WTC11 (cell line): ENCODE results near the gene ZNF22. TPM values are rescaled to one million over a fixed set of nuclear protein-coding genes. Genes with fewer than 3 reads are reported as not detected.
"Not testable (repeated sequence)": the region's sequence is repeated elsewhere in the genome, so short reads cannot be mapped to it uniquely, and the experiment has no call there.

ENCODE experiments used
- ATAC-seq: fragments of 200-7000 bp; cut with Tn5 transposase; 2 replicates; pipeline ENCODE4 v1.10.0; 2021; ENCODE audit warnings: mild to moderate bottlenecking, moderate library complexity
- CTCF ChIA-PET: fragments of 300-600 bp; sonication (Branson Sonifier 250); formaldehyde crosslinking; loops from one replicate; lab custom pipeline; 2021; ENCODE audit warnings: antibody characterized with exemption; lab: Charles Lee
- POLR2A ChIA-PET: fragments of 350-600 bp; sonication (Branson Sonifier 250); formaldehyde crosslinking; loops from one replicate; lab custom pipeline; 2021; ENCODE audit warnings: antibody characterized with exemption; lab: Charles Lee
- DNase-seq: peaks from one replicate; pipeline ENCODE4 v3.0.0; 2021; ENCODE audit warnings: low spot score
- H3K27ac Mint-ChIP-seq: 2 replicates; pipeline ENCODE4 v1.8.0; 2021; ENCODE audit warnings: mixed read lengths
- H3K27me3 Mint-ChIP-seq: 2 replicates; pipeline ENCODE4 v1.8.0; 2021; ENCODE audit warnings: low read depth, mild to moderate bottlenecking, moderate library complexity, mixed read lengths
- H3K36me3 Mint-ChIP-seq: 2 replicates; pipeline ENCODE4 v1.8.0; 2021; ENCODE audit warnings: mixed read lengths
- H3K4me1 Mint-ChIP-seq: 2 replicates; pipeline ENCODE4 v1.8.0; 2022; ENCODE audit warnings: mixed read lengths
- H3K4me3 Mint-ChIP-seq: 2 replicates; pipeline ENCODE4 v1.8.0; 2021; ENCODE audit warnings: mild to moderate bottlenecking, moderate library complexity, mixed read lengths
- H3K9me3 Mint-ChIP-seq: 2 replicates; pipeline ENCODE4 v1.8.0; 2021; ENCODE audit warnings: mixed read lengths
- ATF1 ChIP-seq: sonication (generic); formaldehyde crosslinking; IDR thresholded peaks from 2 replicates; pipeline ENCODE4 v1.8.1; 2023; ENCODE audit warnings: mild to moderate bottlenecking, moderate library complexity, missing genetic modification reagents
- CTCF ChIP-seq: fragments of 200-600 bp; IDR thresholded peaks from 2 replicates; pipeline ENCODE4 v1.8.0; 2022; ENCODE audit warnings: antibody characterized with exemption
- E2F4 ChIP-seq: sonication (generic); formaldehyde crosslinking; IDR thresholded peaks from 2 replicates; pipeline ENCODE4 v1.8.1; 2022; ENCODE audit warnings: low read depth, mild to moderate bottlenecking, moderate library complexity, missing genetic modification reagents, borderline replicate concordance
- FOXP1 ChIP-seq: sonication (generic); formaldehyde crosslinking; IDR thresholded peaks from 2 replicates; pipeline ENCODE4 v1.8.0; 2022; ENCODE audit warnings: missing genetic modification reagents, mild to moderate bottlenecking, moderate library complexity, borderline replicate concordance
- GABPB1 ChIP-seq: sonication (generic); formaldehyde crosslinking; IDR thresholded peaks from 2 replicates; pipeline ENCODE4 v1.8.1; 2023; ENCODE audit warnings: mild to moderate bottlenecking, missing genetic modification reagents
- HMGA2 ChIP-seq: fragments of 250-450 bp; sonication (Bioruptor Pico); IDR thresholded peaks from 2 replicates; pipeline ENCODE4 v1.4.0; 2021; ENCODE audit warnings: mild to moderate bottlenecking, moderate library complexity
- ZNF425 ChIP-seq: fragments of 250-450 bp; sonication (Bioruptor Pico); conservative IDR thresholded peaks from 2 replicates; pipeline ENCODE4 v1.9.0; 2021; ENCODE audit warnings: mild to moderate bottlenecking
- total RNA-seq: library from RNA; stranded (reverse); gene quantifications from 3 replicates; pipeline ENCODE4 v1.2.3, GENCODE V29; 2021
- TF ChIP-seq, protein P1 (sequence below): sonication (generic); formaldehyde crosslinking; IDR thresholded peaks from 2 replicates; pipeline ENCODE4 v1.8.1; 2023; ENCODE audit warnings: mild to moderate bottlenecking, missing genetic modification reagents, moderate library complexity
- TF ChIP-seq, protein P2 (sequence below): sonication (generic); formaldehyde crosslinking; IDR thresholded peaks from 2 replicates; pipeline ENCODE4 v1.8.1; 2022; ENCODE audit warnings: low read depth, missing genetic modification reagents, borderline replicate concordance

The ZNF22 gene
- total RNA-seq, 1 experiment from 2014 or later = 31.0 TPM

- Mint-ChIP-seq H3K27me3 (no peaks in the 10 kb centered on the region), H3K36me3 (peaks cover 16% of the 10 kb centered on the region), H3K4me3 (no peak overlapping the region), H3K27ac (no peak overlapping the region), H3K4me1 (peaks cover 9% of the 10 kb centered on the region), H3K9me3 (peaks cover 3% of the 10 kb centered on the region)
- CTCF ChIA-PET = interaction anchor here (1.6 kb wide), 1 partner anchor 76 kb away, joined by 6 read pairs; no protein-coding TSS in a partner anchor
- DNase-seq (no peak), ATAC-seq (peak; percentile 78)
- TF ChIP-seq GABPB1 (0 out of 2 replicates have a peak, but pooled peaks have one; percentile 16), ATF1 (CRISPR knock-in tag) (no peak), CTCF (peak; percentile 64)
- POLR2A ChIA-PET = no interaction called here
Observed at GRCh38 chr10:45008524-45009161, 7.9 kb downstream of the ZNF22 start.

DNA sequence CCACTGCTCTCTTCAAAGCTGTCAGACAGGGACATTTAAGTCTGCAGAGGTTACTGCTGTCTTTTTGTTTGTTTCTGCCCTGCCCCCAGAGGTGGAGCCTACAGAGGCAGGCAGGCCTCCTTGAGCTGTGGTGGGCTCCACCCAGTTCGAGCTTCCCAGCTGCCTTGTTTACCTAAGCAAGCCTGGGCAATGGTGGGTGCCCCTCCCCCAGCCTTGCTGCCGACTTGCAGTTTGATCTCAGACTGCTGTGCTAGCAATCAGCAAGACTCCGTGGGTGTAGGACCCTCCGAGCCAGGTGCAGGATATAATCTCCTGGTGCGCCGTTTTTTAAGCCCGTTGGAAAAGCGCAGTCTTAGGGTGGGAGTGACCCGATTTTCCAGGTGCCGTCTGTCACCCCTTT, 13.8 kb downstream of the ZNF22 start:
- H3K27ac Mint-ChIP-seq, H3K27me3 Mint-ChIP-seq, CTCF ChIA-PET: not testable (repeated sequence)

GRCh38 chr10:45015590-45015989, 14.9 kb downstream of the ZNF22 start:
- H3K4me3 Mint-ChIP-seq = no peak overlapping the region
- TF ChIP-seq, protein P1, sequence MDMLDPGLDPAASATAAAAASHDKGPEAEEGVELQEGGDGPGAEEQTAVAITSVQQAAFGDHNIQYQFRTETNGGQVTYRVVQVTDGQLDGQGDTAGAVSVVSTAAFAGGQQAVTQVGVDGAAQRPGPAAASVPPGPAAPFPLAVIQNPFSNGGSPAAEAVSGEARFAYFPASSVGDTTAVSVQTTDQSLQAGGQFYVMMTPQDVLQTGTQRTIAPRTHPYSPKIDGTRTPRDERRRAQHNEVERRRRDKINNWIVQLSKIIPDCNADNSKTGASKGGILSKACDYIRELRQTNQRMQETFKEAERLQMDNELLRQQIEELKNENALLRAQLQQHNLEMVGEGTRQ (CRISPR knock-in tag) = no peak
- no peak for TF ChIP-seq FOXP1 (CRISPR knock-in tag)
- TF ChIP-seq E2F4 (CRISPR knock-in tag) = no peak
- no peak for TF ChIP-seq HMGA2 (CRISPR knock-in tag)
- no peak for TF ChIP-seq CTCF
- TF ChIP-seq, protein P2, sequence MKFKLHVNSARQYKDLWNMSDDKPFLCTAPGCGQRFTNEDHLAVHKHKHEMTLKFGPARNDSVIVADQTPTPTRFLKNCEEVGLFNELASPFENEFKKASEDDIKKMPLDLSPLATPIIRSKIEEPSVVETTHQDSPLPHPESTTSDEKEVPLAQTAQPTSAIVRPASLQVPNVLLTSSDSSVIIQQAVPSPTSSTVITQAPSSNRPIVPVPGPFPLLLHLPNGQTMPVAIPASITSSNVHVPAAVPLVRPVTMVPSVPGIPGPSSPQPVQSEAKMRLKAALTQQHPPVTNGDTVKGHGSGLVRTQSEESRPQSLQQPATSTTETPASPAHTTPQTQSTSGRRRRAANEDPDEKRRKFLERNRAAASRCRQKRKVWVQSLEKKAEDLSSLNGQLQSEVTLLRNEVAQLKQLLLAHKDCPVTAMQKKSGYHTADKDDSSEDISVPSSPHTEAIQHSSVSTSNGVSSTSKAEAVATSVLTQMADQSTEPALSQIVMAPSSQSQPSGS = no peak
- TF ChIP-seq ZNF425 (CRISPR knock-in tag) = no peak
- DNase-seq (no peak), ATAC-seq (no peak)
- H3K9me3 Mint-ChIP-seq = peaks cover 26% of the 10 kb centered on the region
- peaks cover 18% of the 10 kb centered on the region for H3K36me3 Mint-ChIP-seq
- H3K4me1 Mint-ChIP-seq = no peaks in the 10 kb centered on the region
- ChIA-PET CTCF (no interaction called here), POLR2A (no interaction called here)
- H3K27me3 Mint-ChIP-seq = no peaks in the 10 kb centered on the region
- no peak overlapping the region for H3K27ac Mint-ChIP-seq

More for the DNA sequence above, 13.8 kb downstream of the ZNF22 start:
- H3K4me1 Mint-ChIP-seq, H3K4me3 Mint-ChIP-seq, DNase-seq, POLR2A ChIA-PET, ATAC-seq: not testable (repeated sequence)
- peaks cover 26% of the 10 kb centered on the region for H3K9me3 Mint-ChIP-seq
- H3K36me3 Mint-ChIP-seq = peaks cover 18% of the 10 kb centered on the region
